Measurements from ENCODE around the gene PDE8B.

- TF ChIP-seq CTCF (IDR thresholded peaks at IDR 0.05; ENCODE audit: insufficient read depth, low read depth, low read length), result no peak
- TF ChIP-seq EZH2 (IDR thresholded peaks at IDR 0.05; ENCODE audit: insufficient read depth, low read length), result no peak
Measured at GRCh38 chr5:77189421-77189820, 21.1 kb upstream of the PDE8B start.
